Measurements from ENCODE around the gene MAP3K21.

MAP3K21 gene

GRCh38 chr1:233355841-233356704 lies 28.5 kb downstream of the MAP3K21 start:
- no peak overlapping the region for H3K4me3 ChIP-seq (ENCODE audit: low read depth, low read length)
- TF ChIP-seq, protein P1, sequence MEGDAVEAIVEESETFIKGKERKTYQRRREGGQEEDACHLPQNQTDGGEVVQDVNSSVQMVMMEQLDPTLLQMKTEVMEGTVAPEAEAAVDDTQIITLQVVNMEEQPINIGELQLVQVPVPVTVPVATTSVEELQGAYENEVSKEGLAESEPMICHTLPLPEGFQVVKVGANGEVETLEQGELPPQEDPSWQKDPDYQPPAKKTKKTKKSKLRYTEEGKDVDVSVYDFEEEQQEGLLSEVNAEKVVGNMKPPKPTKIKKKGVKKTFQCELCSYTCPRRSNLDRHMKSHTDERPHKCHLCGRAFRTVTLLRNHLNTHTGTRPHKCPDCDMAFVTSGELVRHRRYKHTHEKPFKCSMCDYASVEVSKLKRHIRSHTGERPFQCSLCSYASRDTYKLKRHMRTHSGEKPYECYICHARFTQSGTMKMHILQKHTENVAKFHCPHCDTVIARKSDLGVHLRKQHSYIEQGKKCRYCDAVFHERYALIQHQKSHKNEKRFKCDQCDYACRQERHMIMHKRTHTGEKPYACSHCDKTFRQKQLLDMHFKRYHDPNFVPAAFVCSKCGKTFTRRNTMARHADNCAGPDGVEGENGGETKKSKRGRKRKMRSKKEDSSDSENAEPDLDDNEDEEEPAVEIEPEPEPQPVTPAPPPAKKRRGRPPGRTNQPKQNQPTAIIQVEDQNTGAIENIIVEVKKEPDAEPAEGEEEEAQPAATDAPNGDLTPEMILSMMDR (IDR thresholded peaks at IDR 0.05; ENCODE audit: low read depth, low read length, missing control alignments): no peak
- peak; percentile 22 for DNase-seq (ENCODE audit: low read depth)

- DNase-seq (ENCODE audit: low read depth): no peak
Observed at GRCh38 chr1:233356705-233356987, 29.1 kb downstream of the MAP3K21 start.

DNA sequence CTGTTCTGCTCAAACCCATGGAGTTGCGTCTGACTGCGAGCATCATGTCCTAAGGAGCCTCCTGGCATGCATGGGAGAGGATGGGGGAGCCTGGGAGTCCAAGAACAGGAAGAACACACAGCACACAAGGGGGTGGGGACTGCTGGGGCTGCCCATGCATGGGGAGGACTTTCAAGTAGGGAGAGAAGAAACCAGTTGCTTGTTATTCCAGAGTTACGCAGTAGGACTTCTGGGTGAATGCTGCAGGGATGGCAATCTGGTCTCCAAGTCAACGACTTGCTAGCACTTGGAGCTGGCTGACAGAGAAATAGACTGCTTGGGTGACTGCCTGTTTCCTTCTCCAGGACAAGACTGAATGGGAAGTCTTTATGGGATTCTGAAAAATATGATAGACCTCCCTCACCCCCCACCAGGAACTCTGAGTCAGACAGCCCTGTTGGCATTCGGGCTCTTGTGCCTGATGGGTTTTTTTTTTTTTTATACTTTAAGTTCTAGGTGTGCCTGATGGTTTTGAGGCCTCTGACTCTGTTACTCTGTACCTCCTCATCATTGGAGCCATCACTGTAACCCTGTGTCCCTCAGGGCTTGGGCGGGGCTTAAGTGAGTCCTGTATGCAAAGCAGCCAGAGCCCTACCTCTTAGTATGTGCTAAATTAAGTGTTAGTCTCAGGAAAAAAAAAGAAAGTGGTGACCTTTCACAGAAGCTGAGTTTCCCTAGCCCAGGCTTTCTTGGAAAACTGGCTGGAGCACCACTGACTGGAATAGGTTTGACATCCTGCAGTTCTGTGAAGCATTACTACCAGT lies 30.3 kb downstream of the MAP3K21 start:
- TF ChIP-seq, protein P1 (IDR thresholded peaks at IDR 0.05; ENCODE audit: low read depth, low read length, missing control alignments): no peak

More at GRCh38 chr1:233356705-233356987, 29.1 kb downstream of the MAP3K21 start:
- H3K4me3 ChIP-seq (ENCODE audit: low read depth, low read length): no peak overlapping the region
- TF ChIP-seq, protein P1 (IDR thresholded peaks at IDR 0.05; ENCODE audit: low read depth, low read length, missing control alignments): no peak

DNA sequence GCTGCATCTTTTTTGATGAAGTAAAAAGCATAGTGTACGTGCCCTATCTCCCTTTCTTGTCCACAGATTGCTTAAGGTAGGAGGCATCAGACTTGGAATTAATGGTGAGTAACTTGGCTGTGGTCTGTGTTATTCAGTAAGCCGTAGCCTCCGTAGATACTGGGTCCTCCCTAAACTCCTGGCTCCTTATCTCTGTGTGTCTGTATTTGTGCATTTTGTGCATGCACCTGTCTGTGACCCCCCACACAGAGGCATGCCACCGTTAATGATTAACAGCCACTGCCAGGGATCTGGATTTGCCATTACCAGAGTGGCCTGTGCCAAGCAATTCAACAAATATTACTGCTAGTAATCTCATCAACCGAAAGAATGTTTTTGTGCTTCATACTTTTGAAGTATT lies 31.9 kb downstream of the MAP3K21 start:
- no peak overlapping the region for H3K4me3 ChIP-seq (ENCODE audit: low read depth, low read length)
- TF ChIP-seq, protein P1 (IDR thresholded peaks at IDR 0.05; ENCODE audit: low read depth, low read length, missing control alignments): no peak
- no peak for DNase-seq (ENCODE audit: low read depth)

More for the DNA sequence above, 30.3 kb downstream of the MAP3K21 start:
- no peak overlapping the region for H3K4me3 ChIP-seq (ENCODE audit: low read depth, low read length)
- no peak for DNase-seq (ENCODE audit: low read depth)

DNA sequence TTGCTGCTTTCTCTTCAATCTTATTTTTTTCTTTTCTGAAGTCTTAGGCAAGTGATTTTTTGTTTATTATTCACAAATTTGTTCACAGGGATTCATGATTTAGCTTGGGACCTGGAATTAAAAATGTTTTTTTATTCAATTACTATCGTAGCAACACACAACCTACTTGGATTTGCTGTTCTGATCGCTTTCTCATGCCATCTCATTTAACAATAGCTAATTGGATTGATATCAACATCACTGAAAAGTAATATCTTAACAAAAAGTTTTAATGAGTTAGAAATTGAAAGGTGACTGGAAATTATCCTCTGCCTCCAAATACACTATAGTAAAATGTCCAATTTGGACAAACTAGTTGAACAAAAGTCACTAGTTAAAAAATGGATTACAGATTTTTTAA lies 32.4 kb downstream of the MAP3K21 start:
- DNase-seq (ENCODE audit: low read depth): no peak
- H3K4me3 ChIP-seq (ENCODE audit: low read depth, low read length): no peak overlapping the region
- TF ChIP-seq, protein P1 (IDR thresholded peaks at IDR 0.05; ENCODE audit: low read depth, low read length, missing control alignments): no peak

GRCh38 chr1:233360525-233361102 lies 33.1 kb downstream of the MAP3K21 start:
- TF ChIP-seq, protein P1 (IDR thresholded peaks at IDR 0.05; ENCODE audit: low read depth, low read length, missing control alignments): no peak
- DNase-seq (ENCODE audit: low read depth): no peak
- H3K4me3 ChIP-seq (ENCODE audit: low read depth, low read length): no peak overlapping the region
